Measurements from ENCODE around the gene OR4N5.

OR4N5 gene

GRCh38 chr14:20177433-20177974 is 38.9 kb downstream of the OR4N5 start:
- H3K4me3 ChIP-seq (ENCODE audit: low read length) = no peak overlapping the region
- DNase-seq (ENCODE audit: low read depth) = no peak
- TF ChIP-seq CTCF (conservative IDR thresholded peaks at IDR 0.05; ENCODE audit: low read length) = no peak

DNA sequence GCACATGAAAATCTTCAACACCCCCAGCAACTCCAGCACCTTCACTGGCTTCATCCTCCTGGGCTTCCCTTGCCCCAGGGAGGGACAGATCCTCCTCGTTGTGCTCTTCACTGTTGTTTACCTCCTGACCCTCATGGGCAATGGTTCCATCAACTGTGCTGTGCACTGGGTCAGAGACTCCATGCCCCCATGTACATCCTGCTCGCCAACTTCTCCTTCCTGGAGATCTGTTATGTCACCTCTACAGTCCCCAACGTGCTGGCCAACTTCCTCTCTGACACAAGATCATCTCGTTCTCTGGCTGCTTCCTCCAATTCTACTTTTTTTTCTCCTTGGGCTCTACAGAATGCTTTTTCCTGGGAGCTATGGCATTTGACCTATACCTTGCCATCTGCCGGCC is 40.6 kb downstream of the OR4N5 start:
- DNase-seq (ENCODE audit: low read depth) = no peak
- no peak for TF ChIP-seq CTCF (conservative IDR thresholded peaks at IDR 0.05; ENCODE audit: low read length)
- H3K4me3 ChIP-seq (ENCODE audit: low read length) = no peak overlapping the region

GRCh38 chr14:20179880-20180279 is 41.3 kb downstream of the OR4N5 start:
- no peak overlapping the region for H3K4me3 ChIP-seq (ENCODE audit: low read length)
- no peak for DNase-seq (ENCODE audit: low read depth)

GRCh38 chr14:20180486-20180885 is 41.9 kb downstream of the OR4N5 start:
- no peak for TF ChIP-seq CTCF (conservative IDR thresholded peaks at IDR 0.05; ENCODE audit: low read length)
- no peak overlapping the region for H3K4me3 ChIP-seq (ENCODE audit: low read length)
- DNase-seq (ENCODE audit: low read depth) = no peak

More at GRCh38 chr14:20179880-20180279, 41.3 kb downstream of the OR4N5 start:
- no peak for TF ChIP-seq CTCF (conservative IDR thresholded peaks at IDR 0.05; ENCODE audit: low read length)

GRCh38 chr14:20184181-20184580 is 45.6 kb downstream of the OR4N5 start:
- TF ChIP-seq CTCF (conservative IDR thresholded peaks at IDR 0.05; ENCODE audit: low read length) = no peak
- H3K4me3 ChIP-seq (ENCODE audit: low read length) = no peak overlapping the region
- no peak for DNase-seq (ENCODE audit: low read depth)

- no peak for DNase-seq (ENCODE audit: low read depth)
- no peak within 1 kb of the TSS for H3K4me3 ChIP-seq (ENCODE audit: low read length)
- no peak for TF ChIP-seq CTCF (conservative IDR thresholded peaks at IDR 0.05; ENCODE audit: low read length)
Observed at GRCh38 chr14:20190596-20190995, 52.0 kb downstream of the OR4N5 start, which contains the start of gene OR11G2. Gene OR11G2 (plus strand): TSS chr14:20190896. CDS start chr14:20197438, 6,542 bp downstream.

DNA sequence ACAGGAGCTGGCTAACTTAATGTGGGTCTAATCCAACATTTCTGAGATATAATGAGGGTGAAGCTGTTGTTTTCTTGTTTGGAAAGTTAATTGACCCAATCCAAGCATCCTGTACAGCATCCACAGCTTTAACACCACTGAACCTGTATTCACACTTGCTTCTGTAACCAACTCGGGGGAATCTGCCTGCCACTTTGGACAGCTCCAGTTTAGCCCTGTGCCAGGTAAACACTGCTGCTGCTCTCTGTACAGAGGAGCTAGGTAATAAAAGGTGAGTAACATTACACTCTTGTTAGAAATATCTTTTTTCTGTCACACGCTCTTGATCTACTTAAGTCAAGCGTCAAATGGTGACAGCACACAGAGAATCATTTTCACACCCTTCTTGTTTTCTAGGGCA is 52.8 kb downstream of the OR4N5 start:
- DNase-seq (ENCODE audit: low read depth) = no peak
- no peak for TF ChIP-seq CTCF (conservative IDR thresholded peaks at IDR 0.05; ENCODE audit: low read length)
- H3K4me3 ChIP-seq (ENCODE audit: low read length) = no peak overlapping the region
